HG02938 (cell line): ENCODE results near the gene RHD.
"Not testable (repeated sequence)": the region's sequence is repeated elsewhere in the genome, so short reads cannot be mapped to it uniquely, and the experiment has no call there.

Experiments
- ATAC-seq: cut with Tn5 transposase; IDR thresholded peaks from one replicate; pipeline ENCODE4 v1.9.1; 2021; ENCODE audit warnings: mild to moderate bottlenecking, moderate library complexity; ENCODE audit not compliant: unreplicated experiment

The RHD gene

GRCh38 chr1:25302330-25302729 lies 30.0 kb downstream of the RHD start:
- not testable (repeated sequence) for ATAC-seq

- ATAC-seq: not testable (repeated sequence)
Measured at GRCh38 chr1:25304936-25305335, 32.6 kb downstream of the RHD start.

GRCh38 chr1:25308168-25308567 lies 35.9 kb downstream of the RHD start:
- not testable (repeated sequence) for ATAC-seq

DNA sequence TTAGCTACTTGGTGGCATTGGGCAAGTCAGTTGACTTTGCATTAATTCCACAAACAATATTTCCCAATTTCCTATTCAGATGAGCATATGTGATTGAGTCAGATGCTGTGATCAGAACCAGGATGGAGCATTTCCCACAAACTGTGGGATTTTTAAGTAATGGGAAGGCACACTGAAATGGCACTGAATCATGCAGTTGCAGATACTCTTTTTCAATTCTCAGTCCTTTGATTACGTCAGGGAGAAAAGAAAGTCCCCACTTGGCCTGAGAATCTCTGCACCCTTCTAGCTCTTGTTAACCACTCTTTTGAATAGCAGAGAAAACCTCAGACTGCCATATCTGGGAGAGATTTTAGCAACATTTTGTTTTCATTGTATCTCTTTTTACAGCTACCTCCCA lies 36.8 kb downstream of the RHD start:
- ATAC-seq: not testable (repeated sequence)

DNA sequence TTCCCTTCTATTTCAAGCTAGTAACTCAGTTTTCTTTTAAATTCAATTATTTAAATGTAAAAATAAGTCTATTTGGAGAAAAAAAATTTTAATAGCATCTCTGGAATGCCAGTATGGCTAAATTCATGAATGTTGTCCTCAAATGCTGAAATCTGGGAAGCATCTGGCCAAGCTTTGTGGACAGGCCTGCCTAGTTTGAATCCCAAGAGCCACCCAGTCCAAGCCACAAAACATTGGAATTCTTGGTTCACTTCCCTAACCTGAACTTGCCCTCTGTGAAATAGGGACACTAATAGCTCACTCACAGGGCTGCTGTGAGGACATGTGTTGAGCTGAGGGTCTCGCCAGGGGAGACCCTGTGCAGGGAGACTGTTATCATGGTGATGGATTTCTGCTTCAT lies 37.2 kb downstream of the RHD start:
- ATAC-seq: not testable (repeated sequence)

GRCh38 chr1:25312806-25313470 lies 40.6 kb downstream of the RHD start:
- ATAC-seq: not testable (repeated sequence)

GRCh38 chr1:25320314-25320938 lies 48.1 kb downstream of the RHD start:
- not testable (repeated sequence) for ATAC-seq

GRCh38 chr1:25322127-25322526 lies 49.8 kb downstream of the RHD start:
- ATAC-seq: not testable (repeated sequence)

GRCh38 chr1:25324407-25324806 lies 52.1 kb downstream of the RHD start:
- ATAC-seq: not testable (repeated sequence)

DNA sequence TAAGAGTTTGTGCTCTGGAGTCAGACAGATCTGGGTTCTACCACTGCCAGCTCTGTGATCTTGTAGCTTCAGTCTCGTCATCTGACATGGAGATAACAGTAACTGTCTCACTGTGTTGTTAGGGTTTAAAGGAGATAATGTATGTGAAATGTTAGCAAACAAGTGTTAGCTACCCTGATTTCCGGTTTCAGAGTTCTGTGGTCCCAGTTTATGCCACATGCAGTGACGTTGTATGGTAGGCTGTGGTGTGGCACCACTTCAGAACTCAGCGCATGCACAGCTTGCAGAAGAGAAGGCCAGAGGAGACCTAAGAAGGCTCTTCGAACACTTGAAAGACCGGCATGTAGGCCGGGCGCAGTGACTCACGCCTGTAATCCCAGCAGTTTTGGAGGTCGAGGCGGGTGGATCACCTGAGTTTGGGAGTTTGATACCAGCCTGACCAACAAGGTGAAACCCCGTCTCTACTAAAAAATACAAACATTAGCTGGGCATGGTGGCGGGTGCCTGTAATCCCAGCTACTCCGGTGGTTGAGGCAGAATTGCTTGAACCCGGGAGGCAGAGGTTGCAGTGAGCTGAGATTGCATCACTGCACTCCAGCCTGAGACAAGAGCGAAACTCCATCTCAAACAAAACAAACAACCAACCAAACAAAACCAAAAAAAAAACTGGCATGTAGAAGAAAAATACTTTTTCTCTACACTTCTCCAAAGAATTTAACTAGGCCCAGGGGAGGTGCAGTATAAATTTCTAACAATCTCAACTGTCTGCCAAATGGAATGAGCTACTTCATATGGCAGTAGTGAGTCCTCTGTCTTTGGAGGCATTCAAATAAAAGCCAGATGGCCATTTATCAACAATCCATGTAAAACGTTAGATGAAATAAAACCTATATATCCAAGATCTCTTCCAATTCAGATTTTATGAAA lies 55.8 kb downstream of the RHD start:
- not testable (repeated sequence) for ATAC-seq

DNA sequence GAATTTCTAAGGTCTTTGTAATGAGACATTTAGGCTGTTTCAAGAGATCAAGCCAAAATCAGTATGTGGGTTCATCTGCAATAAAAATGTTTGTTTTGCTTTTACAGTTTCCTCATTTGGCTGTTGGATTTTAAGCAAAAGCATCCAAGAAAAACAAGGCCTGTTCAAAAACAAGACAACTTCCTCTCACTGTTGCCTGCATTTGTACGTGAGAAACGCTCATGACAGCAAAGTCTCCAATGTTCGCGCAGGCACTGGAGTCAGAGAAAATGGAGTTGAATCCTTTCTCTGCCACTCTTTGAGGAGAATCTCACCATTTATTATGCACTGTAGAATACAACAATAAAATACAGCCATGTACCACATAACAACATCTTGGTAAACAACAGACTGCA lies 56.5 kb downstream of the RHD start:
- ATAC-seq: not testable (repeated sequence)

GRCh38 chr1:25329336-25329735 lies 57.0 kb downstream of the RHD start:
- not testable (repeated sequence) for ATAC-seq

GRCh38 chr1:25329950-25330349 lies 57.6 kb downstream of the RHD start:
- not testable (repeated sequence) for ATAC-seq

- ATAC-seq: peak; percentile 19
Measured at GRCh38 chr1:25336922-25337354, 64.6 kb downstream of the RHD start.

DNA sequence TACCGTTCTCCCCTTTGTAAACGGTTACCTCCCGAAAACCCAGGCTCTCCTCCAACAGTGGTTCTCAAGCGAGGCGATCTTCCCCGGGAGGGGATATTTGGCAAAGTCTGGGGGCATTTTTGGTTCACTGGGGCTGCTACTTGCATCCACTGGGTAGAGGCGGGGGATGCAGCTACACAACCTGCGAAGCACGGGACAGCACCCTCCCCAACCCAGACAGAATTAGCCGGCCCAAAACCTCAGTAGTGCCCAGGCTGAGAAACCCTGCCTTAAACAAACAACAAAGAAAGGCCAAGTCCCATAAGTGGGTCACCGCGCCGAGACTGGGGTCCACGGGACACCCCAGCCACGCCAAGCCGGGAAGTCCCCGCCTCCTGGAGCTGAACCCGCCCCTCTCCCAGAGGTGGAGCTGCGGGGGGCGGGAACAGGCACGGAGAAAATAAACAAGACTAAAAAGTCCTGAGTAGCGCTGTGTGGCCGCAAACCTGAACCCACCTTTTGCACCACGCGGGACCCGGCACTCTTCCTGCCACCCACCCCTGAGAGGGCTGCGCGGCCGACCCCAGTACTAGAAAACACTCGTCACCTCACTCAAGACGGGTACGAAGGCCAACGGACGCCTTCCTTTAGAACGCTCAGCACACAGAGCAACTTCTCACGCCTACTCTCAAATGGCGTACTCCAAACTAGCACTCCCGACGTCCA lies 65.3 kb downstream of the RHD start:
- ATAC-seq: peak; percentile 40

GRCh38 chr1:25338188-25338981 lies 66.1 kb downstream of the RHD start, which contains the start of gene TMEM50A:
TSS of gene TMEM50A (plus strand) at chr1:25338334. CDS start at chr1:25340487, 2,153 bp downstream.
- ATAC-seq: peak; percentile 48

DNA sequence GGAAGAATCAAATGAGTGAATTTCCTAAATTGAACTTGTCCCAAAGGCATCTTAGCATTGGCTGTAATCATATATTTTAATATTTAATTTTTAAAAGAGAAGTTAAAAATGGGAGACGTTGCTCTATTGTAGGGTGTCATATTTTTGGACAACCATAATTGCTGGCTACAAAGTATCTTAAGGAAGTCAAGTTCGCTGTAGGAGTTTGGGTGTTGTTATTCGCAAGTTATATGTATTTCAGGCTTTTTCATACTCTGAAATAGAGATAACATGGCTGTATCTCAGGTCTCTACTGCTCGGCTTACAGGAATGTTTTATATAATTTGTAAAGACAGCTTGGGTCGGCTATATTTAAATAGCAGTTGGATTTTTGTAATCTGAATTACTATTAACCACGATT lies 66.7 kb downstream of the RHD start:
- ATAC-seq: no peak

DNA sequence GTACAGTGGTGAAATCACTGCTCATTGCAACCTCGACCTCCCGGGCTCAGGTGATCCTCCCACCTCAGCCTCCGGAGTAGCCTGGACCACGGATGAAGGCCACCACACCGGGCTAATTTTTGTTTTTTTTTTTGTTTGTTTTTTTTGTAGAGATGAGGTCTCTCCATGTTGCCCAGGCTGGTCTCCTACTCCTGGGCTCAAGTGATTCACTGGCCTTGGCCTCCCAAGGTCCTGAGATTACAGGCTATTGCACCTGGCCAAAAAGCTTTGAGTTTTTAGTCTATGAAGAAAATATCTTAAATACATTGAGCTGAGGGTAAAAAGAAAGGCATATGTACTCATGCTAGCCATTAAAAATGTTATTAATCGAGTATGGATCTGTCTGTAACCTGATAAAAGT lies 69.4 kb downstream of the RHD start:
- no peak for ATAC-seq

DNA sequence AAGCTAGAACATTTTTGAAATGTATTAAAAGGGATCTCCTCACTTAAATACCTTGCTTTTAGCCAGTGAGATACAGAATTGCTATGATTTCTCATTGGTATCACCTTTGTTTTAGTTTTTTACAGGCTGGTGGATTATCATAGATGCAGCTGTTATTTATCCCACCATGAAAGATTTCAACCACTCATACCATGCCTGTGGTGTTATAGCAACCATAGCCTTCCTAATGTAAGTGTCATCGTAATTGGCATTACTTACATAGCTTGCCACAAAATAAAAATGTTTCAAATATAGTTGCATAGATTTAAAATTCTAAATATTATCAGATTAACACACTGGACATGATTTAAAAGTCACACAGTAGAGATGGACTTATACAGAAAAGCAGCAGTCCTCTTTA lies 70.5 kb downstream of the RHD start:
- ATAC-seq: no peak

DNA sequence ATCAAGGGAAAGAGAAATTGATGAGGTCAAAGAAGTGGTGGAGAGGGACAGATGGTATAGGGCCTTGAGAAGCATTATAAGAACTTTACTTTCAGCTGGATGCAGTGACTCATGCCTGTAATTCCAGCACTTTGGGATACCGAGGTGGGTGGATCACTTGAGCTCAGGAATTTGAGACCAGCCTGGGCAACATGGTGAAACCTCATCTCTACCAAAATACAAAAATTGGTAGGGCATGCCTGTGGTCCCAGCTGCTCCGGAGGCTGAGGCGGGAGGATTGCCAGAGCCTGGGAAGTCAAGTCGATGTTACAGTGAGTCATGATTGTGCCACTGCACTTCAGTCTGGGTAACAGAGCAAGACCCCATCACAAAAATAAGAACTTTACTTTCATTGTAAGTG lies 71.6 kb downstream of the RHD start:
- ATAC-seq: no peak
